Neural progenitor cell (in vitro differentiated cells): ENCODE data around the gene FGD4. TPM values are rescaled to one million over a fixed set of nuclear protein-coding genes. Genes with fewer than 3 reads are reported as not detected.

Source experiments
- DNase-seq: peaks from one replicate; pipeline ENCODE4 v3.0.0-alpha.2; 2016; ENCODE audit warnings: low spot score
- H2AFZ ChIP-seq: fragments of 200-600 bp; sonication (generic); replicated peaks from 2 replicates; pipeline ENCODE4 v1.6.1; 2016; ENCODE audit warnings: antibody characterized with exemption
- H3F3A ChIP-seq: fragments of 200-600 bp; sonication (generic); 2 replicates; pipeline ENCODE4 v1.6.1; 2016; ENCODE audit warnings: antibody characterized with exemption, low read depth
- H3K27ac ChIP-seq: fragments of 200-600 bp; sonication (generic); 2 replicates; pipeline ENCODE4 v1.5.1; 2016; ENCODE audit warnings: mild to moderate bottlenecking
- H3K27me3 ChIP-seq: fragments of 200-600 bp; sonication (generic); 2 replicates; pipeline ENCODE4 v1.6.1; 2016; ENCODE audit warnings: mild to moderate bottlenecking, moderate library complexity
- H3K36me3 ChIP-seq: fragments of 200-600 bp; sonication (generic); 2 replicates; pipeline ENCODE4 v1.5.1; 2016
- H3K4me1 ChIP-seq: fragments of 200-600 bp; sonication (generic); 2 replicates; pipeline ENCODE4 v1.6.1; 2016; ENCODE audit warnings: mixed run types
- H3K4me2 ChIP-seq: fragments of 200-600 bp; sonication (generic); 2 replicates; pipeline ENCODE4 v1.6.1; 2016
- H3K4me3 ChIP-seq: fragments of 200-600 bp; sonication (generic); 2 replicates; pipeline ENCODE4 v1.5.1; 2016
- H3K79me2 ChIP-seq: fragments of 200-600 bp; sonication (generic); 2 replicates; pipeline ENCODE4 v1.6.1; 2016; ENCODE audit warnings: low read depth
- H3K9ac ChIP-seq: fragments of 200-600 bp; sonication (generic); 2 replicates; pipeline ENCODE4 v1.6.1; 2016
- H3K9me3 ChIP-seq: fragments of 200-600 bp; sonication (generic); 2 replicates; pipeline ENCODE4 v1.5.1; 2016; ENCODE audit warnings: low read depth
- H4K20me1 ChIP-seq: fragments of 200-600 bp; sonication (generic); 2 replicates; pipeline ENCODE4 v1.6.1; 2016; ENCODE audit warnings: low read depth
- H3K27ac Mint-ChIP-seq: 3 replicates; pipeline ENCODE4 v1.8.0; 2021; ENCODE audit warnings: mixed read lengths
- H3K27me3 Mint-ChIP-seq: 2 replicates; pipeline ENCODE4 v1.8.0; 2022; ENCODE audit warnings: low read depth, mild to moderate bottlenecking, inconsistent platforms, moderate library complexity, mixed read lengths; ENCODE audit not compliant: insufficient read depth
- H3K36me3 Mint-ChIP-seq: 3 replicates; pipeline ENCODE4 v1.8.0; 2021; ENCODE audit warnings: mixed read lengths
- H3K4me1 Mint-ChIP-seq: 3 replicates; pipeline ENCODE4 v1.8.0; 2021; ENCODE audit warnings: mixed read lengths
- H3K4me3 Mint-ChIP-seq: 3 replicates; pipeline ENCODE4 v1.8.0; 2021; ENCODE audit warnings: mild to moderate bottlenecking, moderate library complexity, mixed read lengths
- H3K9me3 Mint-ChIP-seq: 3 replicates; pipeline ENCODE4 v1.8.0; 2020; ENCODE audit warnings: mixed read lengths
- CTCF ChIP-seq: fragments of 200-600 bp; sonication (generic); IDR thresholded peaks from 2 replicates; pipeline ENCODE4 v1.5.1; 2017; ENCODE audit warnings: antibody characterized with exemption, mild to moderate bottlenecking
- EZH2 ChIP-seq: fragments of 200-600 bp; sonication (generic); IDR thresholded peaks from 2 replicates; pipeline ENCODE4 v1.6.1; 2017; ENCODE audit warnings: antibody characterized with exemption, mild to moderate bottlenecking, moderate library complexity
- EZH2phosphoT487 ChIP-seq: fragments of 200-600 bp; sonication (generic); IDR thresholded peaks from 2 replicates; pipeline ENCODE4 v1.6.1; 2017; ENCODE audit warnings: antibody characterized with exemption
- total RNA-seq: library from RNA; depleted of rRNA; stranded (reverse); fragments of >200 nt; gene quantifications from 2 replicates; pipeline ENCODE4 v1.2.3, GENCODE V29; 2015; ENCODE audit warnings: low replicate concordance

The FGD4 gene
- total RNA-seq, 1 donor from 2014 or later = 41.4 TPM

- Histone ChIP-seq H3K4me3 (no peak overlapping the region), H3K9ac (no peak overlapping the region), H3K27me3 (no peaks in the 10 kb centered on the region), H3F3A (no peaks in the 10 kb centered on the region), H3K27ac (no peak overlapping the region), H3K79me2 (peaks cover 100% of the 10 kb centered on the region), H3K36me3 (no peaks in the 10 kb centered on the region), H3K4me1 (no peaks in the 10 kb centered on the region), H3K4me2 (no peak overlapping the region), H2AFZ (no peak overlapping the region), H4K20me1 (peaks cover 20% of the 10 kb centered on the region), H3K9me3 (no peaks in the 10 kb centered on the region)
- no peaks in the 10 kb centered on the region for H3K27me3 Mint-ChIP-seq
- no peak overlapping the region for H3K27ac Mint-ChIP-seq
- peaks cover 34% of the 10 kb centered on the region for H3K9me3 Mint-ChIP-seq
- TF ChIP-seq CTCF = no peak
- TF ChIP-seq EZH2 = no peak
- TF ChIP-seq EZH2phosphoT487 = no peak
- H3K4me1 Mint-ChIP-seq = no peaks in the 10 kb centered on the region
- DNase-seq = no peak
- H3K36me3 Mint-ChIP-seq = peaks cover 44% of the 10 kb centered on the region
- no peak overlapping the region for H3K4me3 Mint-ChIP-seq
Observed at GRCh38 chr12:32686340-32686739, 287.0 kb downstream of the FGD4 start.

GRCh38 chr12:32688786-32689185, 289.4 kb downstream of the FGD4 start:
- H3K36me3 ChIP-seq = no peaks in the 10 kb centered on the region
- H3K27me3 ChIP-seq = no peaks in the 10 kb centered on the region
- H3K79me2 ChIP-seq = peaks cover 100% of the 10 kb centered on the region
- H3K27ac ChIP-seq = no peak overlapping the region
- peaks cover 20% of the 10 kb centered on the region for H4K20me1 ChIP-seq
- no peak overlapping the region for H3K4me3 ChIP-seq
- peaks cover 56% of the 10 kb centered on the region for H3K36me3 Mint-ChIP-seq
- H3K4me3 Mint-ChIP-seq = no peak overlapping the region
- no peak overlapping the region for H2AFZ ChIP-seq
- no peak overlapping the region for H3K9ac ChIP-seq
- H3F3A ChIP-seq = no peaks in the 10 kb centered on the region
- no peak overlapping the region for H3K4me2 ChIP-seq
- H3K27ac Mint-ChIP-seq = no peak overlapping the region
- H3K27me3 Mint-ChIP-seq = peaks cover 2% of the 10 kb centered on the region
- no peak for TF ChIP-seq EZH2
- no peak for TF ChIP-seq EZH2phosphoT487
- TF ChIP-seq CTCF = no peak
- no peaks in the 10 kb centered on the region for H3K4me1 ChIP-seq
- H3K4me1 Mint-ChIP-seq = no peaks in the 10 kb centered on the region
- H3K9me3 Mint-ChIP-seq = peaks cover 39% of the 10 kb centered on the region
- no peak for DNase-seq
- no peaks in the 10 kb centered on the region for H3K9me3 ChIP-seq

DNA sequence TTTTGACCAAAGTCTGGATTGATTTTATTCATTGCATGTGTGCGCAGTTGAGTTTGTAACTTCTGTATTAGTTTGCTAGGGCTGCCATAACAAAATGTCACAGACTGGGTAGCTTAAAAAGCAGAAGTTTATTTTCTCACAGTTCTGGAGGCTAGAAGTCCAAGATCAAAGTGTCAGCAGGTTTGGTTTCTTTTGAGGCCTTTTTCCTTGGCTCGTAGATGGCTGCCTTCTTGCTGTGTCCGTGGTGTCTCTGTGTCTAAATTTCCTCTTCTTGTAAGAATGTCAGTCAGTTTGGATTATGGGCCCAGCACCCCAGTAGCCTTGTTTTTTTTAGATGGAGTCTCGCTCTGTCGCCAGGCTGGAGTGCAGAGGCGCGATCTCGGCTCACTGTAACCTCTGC, 291.6 kb downstream of the FGD4 start:
- H3K9me3 Mint-ChIP-seq = peaks cover 49% of the 10 kb centered on the region
- Histone ChIP-seq H3K36me3 (peaks cover 7% of the 10 kb centered on the region), H3K4me3 (no peak overlapping the region), H3F3A (no peaks in the 10 kb centered on the region), H4K20me1 (peaks cover 20% of the 10 kb centered on the region), H3K4me1 (no peaks in the 10 kb centered on the region), H3K4me2 (no peak overlapping the region), H3K9ac (no peak overlapping the region), H3K79me2 (peaks cover 100% of the 10 kb centered on the region), H3K27ac (no peak overlapping the region), H3K27me3 (no peaks in the 10 kb centered on the region), H2AFZ (no peak overlapping the region), H3K9me3 (no peaks in the 10 kb centered on the region)
- no peak overlapping the region for H3K4me3 Mint-ChIP-seq
- H3K27ac Mint-ChIP-seq = no peak overlapping the region
- DNase-seq = no peak
- H3K27me3 Mint-ChIP-seq = peaks cover 2% of the 10 kb centered on the region
- no peaks in the 10 kb centered on the region for H3K4me1 Mint-ChIP-seq
- peaks cover 64% of the 10 kb centered on the region for H3K36me3 Mint-ChIP-seq
- TF ChIP-seq CTCF (no peak), EZH2phosphoT487 (no peak), EZH2 (no peak)
